ENCODE measurements around the gene EHD2. TPM values are rescaled to one million over a fixed set of nuclear protein-coding genes. Genes with fewer than 3 reads are reported as not detected.

Gene EHD2
- total RNA-seq, 1 experiment from 2014 or later, result 60.5 TPM

- Histone ChIP-seq H3K27me3 (ENCODE audit: insufficient read depth, low read length) (no peaks in the 10 kb centered on the region), H3K36me3 (ENCODE audit: control insufficient read depth in 1 of 2, insufficient read depth in 2 of 2, low read length in 2 of 2) (peaks cover 22 to 56% of the 10 kb centered on the region in 2 experiments), H3K79me2 (ENCODE audit: insufficient read depth, low read length) (peaks cover 7% of the 10 kb centered on the region; the same call in 1 of the 2 replicates), H3K9me2 (ENCODE audit: insufficient read depth) (no peaks in the 10 kb centered on the region), H2AFZ (ENCODE audit: low read depth, low read length, poor library complexity, severe bottlenecking) (no peak overlapping the region), H4K20me1 (ENCODE audit: insufficient read depth) (peaks cover 6% of the 10 kb centered on the region; the same call in 1 of the 2 replicates), H3K4me3 (replicated peaks in 1 of 2; ENCODE audit: low read depth in 1 of 2, low read length in 2 of 2) (no peak overlapping the region), H3K9me3 (ENCODE audit: control insufficient read depth in 1 of 2, insufficient read depth in 1 of 2, low read depth in 1 of 2, low read length in 2 of 2) (no peaks in the 10 kb centered on the region), H3K4me1 (ENCODE audit: control insufficient read depth in 1 of 2, insufficient read depth in 2 of 2, low read length in 2 of 2) (no peaks in the 10 kb centered on the region), H3K4me2 (ENCODE audit: low read length) (no peak overlapping the region), H3K9ac (ENCODE audit: low read length) (no peak overlapping the region), H3K27ac (ENCODE audit: low read depth, low read length) (no peak overlapping the region)
- ChIA-PET CTCF (interaction anchor here (2.3 kb wide), 1 partner anchor 9 kb away, joined by 9 read pairs; no protein-coding TSS in a partner anchor), RAD21 (ENCODE audit: low non-redundant PET in 1 of 2, low total read pairs in 2 of 2, uncharacterized antibody in 2 of 2, unreplicated experiment in 2 of 2) (no interaction called here), POLR2A (no interaction called here)
- TF ChIP-seq SRF (IDR thresholded peaks at IDR 0.05; ENCODE audit: low read depth) (no peak), JUND (IDR thresholded peaks at IDR 0.05) (no peak), ATF3 (IDR thresholded peaks at IDR 0.05) (no peak), REST (IDR thresholded peaks at IDR 0.05; ENCODE audit: low read depth) (no peak), CTCF (IDR thresholded peaks at IDR 0.05 in 2 of 3, conservative IDR thresholded peaks at IDR 0.05 in 1 of 3; ENCODE audit: borderline replicate concordance in 1 of 3, insufficient read depth in 1 of 3, low read depth in 2 of 3, low read length in 2 of 3) (no peak), EZH2 (IDR thresholded peaks at IDR 0.05) (no peak), POLR2A (IDR thresholded peaks at IDR 0.05; ENCODE audit: borderline replicate concordance, extremely low read depth, insufficient read depth, insufficient read length) (no peak), CEBPB (IDR thresholded peaks at IDR 0.05; ENCODE audit: low read depth) (no peak)
- intact Hi-C loops (cut with micrococcal nuclease), result no loop called here
- DNase-seq (ENCODE audit: low read depth, low spot score), result no peak
- BruUV-seq (replicated peaks), result no TSS peak
- ATAC-seq, result no peak
These were observed 43.9 kb downstream of the EHD2 start for GRCh38 chr19:47756953-47757608.

Data from HCT116 (cell line).